Measurements from ENCODE around the gene ADK. TPM values are rescaled to one million over a fixed set of nuclear protein-coding genes. Genes with fewer than 3 reads are reported as not detected.
"Not testable (repeated sequence)": the region's sequence is repeated elsewhere in the genome, so short reads cannot be mapped to it uniquely, and the experiment has no call there.

Gene ADK
- total RNA-seq, 1 donor from 2014 or later, result 28.5 TPM

DNA sequence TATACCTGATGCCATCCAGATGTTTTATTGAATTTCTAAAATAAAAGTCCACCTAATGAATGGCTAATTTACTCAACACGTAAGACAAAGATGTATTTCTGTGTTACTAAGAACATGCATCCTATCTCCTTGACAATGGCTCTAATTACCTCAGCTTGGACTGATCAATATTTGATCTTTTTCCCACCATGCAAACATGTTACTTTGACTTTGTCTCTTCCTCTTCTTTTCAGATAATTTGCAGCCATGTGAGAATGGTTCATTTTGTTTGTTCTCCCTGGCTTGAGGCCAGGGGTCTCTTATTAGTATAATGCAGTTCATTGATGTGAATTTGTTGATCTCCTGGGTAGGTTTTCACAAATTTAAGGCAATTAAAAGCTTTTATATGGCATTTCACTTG lies 302.1 kb downstream of the ADK start:
- Mint-ChIP-seq H3K36me3 (peaks cover 11% of the 10 kb centered on the region), H3K27ac (no peak overlapping the region), H3K27me3 (no peaks in the 10 kb centered on the region), H3K4me1 (ENCODE audit: unreplicated experiment) (peaks cover 8% of the 10 kb centered on the region), H3K4me3 (no peak overlapping the region), H3K9me3 (no peaks in the 10 kb centered on the region)
- DNase-seq (ENCODE audit: extremely low spot score, unreplicated experiment), result no peak
- TF ChIP-seq CTCF (conservative IDR thresholded peaks at IDR 0.05), result no peak

GRCh38 chr10:74457478-74457877 lies 306.5 kb downstream of the ADK start:
- not testable (repeated sequence) for H3K4me3 Mint-ChIP-seq; H3K27ac Mint-ChIP-seq; H3K27me3 Mint-ChIP-seq; H3K4me1 Mint-ChIP-seq (ENCODE audit: unreplicated experiment); H3K9me3 Mint-ChIP-seq; DNase-seq (ENCODE audit: extremely low spot score, unreplicated experiment)
- H3K36me3 Mint-ChIP-seq, result peaks cover 11% of the 10 kb centered on the region

DNA sequence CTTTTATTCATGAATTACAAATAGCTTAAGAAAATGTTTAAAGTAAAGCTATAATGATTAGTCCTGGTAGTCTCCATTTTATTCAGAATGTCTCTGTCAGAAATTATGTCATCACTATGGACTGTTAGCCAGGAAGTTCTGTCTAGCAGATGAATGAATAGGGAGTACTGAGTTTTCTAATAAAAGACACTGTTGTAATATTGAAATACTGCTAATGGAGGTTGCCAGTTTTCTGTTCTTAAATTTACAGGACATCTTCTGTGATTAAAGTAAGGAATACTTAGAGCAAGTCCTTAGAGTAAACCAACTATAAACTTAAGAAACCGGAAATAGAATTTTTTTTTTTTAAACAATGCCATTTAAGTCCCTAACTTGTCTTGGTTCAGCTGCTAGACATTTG lies 309.8 kb downstream of the ADK start:
- no peak overlapping the region for H3K27ac Mint-ChIP-seq
- H3K4me3 Mint-ChIP-seq, result no peak overlapping the region
- H3K4me1 Mint-ChIP-seq (ENCODE audit: unreplicated experiment), result peaks cover 4% of the 10 kb centered on the region
- no peak for DNase-seq (ENCODE audit: extremely low spot score, unreplicated experiment)
- H3K9me3 Mint-ChIP-seq, result no peaks in the 10 kb centered on the region
- H3K36me3 Mint-ChIP-seq, result peaks cover 10% of the 10 kb centered on the region
- no peak for TF ChIP-seq CTCF (conservative IDR thresholded peaks at IDR 0.05)
- H3K27me3 Mint-ChIP-seq, result no peaks in the 10 kb centered on the region

GRCh38 chr10:74474022-74474713 lies 323.1 kb downstream of the ADK start:
- no peak for TF ChIP-seq CTCF (conservative IDR thresholded peaks at IDR 0.05)
- Mint-ChIP-seq H3K9me3 (peaks cover 5% of the 10 kb centered on the region), H3K27ac (no peak overlapping the region), H3K4me1 (ENCODE audit: unreplicated experiment) (no peaks in the 10 kb centered on the region), H3K36me3 (peaks cover 4% of the 10 kb centered on the region), H3K27me3 (no peaks in the 10 kb centered on the region), H3K4me3 (no peak overlapping the region)
- DNase-seq (ENCODE audit: extremely low spot score, unreplicated experiment), result no peak

DNA sequence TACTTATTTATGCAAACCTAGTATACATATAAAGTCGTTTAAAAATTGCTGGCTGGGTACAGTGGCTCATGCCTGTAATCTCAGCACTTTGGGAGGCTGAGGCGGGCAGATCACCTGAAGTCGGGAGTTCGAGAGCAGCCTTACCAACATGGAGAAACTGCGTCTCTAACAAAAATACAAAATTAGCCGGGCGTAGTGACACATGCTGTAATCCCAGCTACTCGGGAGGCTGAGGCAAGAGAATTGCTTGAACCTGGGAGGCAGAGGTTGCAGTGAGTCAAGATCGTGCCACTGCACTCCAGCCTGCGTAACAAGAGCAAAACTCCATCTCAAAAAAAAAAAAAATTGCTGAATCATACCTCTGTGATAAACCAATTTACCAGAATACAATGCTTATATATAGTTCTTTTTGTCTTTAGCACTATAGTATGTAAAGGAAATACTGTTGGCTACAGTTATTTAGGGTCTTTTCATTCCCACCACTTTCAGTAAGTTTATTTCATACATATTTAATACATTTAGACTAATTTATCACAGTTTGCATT lies 325.2 kb downstream of the ADK start:
- not testable (repeated sequence) for H3K4me1 Mint-ChIP-seq (ENCODE audit: unreplicated experiment); H3K27me3 Mint-ChIP-seq; H3K36me3 Mint-ChIP-seq; H3K9me3 Mint-ChIP-seq; H3K27ac Mint-ChIP-seq; DNase-seq (ENCODE audit: extremely low spot score, unreplicated experiment); H3K4me3 Mint-ChIP-seq

DNA sequence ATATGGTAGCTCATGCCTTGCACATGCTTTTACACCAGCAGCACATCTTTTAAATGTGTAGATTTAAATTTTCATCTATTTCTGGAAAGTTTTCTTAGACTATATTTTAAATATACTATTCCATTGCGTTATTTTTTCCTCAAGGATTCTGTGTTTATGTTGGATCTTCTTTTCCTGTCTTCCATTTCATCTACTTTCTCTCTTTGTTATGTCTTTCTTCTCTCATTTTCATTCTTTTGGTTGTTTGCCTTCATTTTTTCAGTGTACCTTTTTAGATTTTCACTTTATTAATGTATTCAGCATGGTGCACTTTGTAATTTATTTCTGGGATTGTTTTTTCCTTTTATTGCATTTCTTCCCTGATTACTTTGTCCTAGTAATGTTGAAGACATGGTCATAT lies 329.8 kb downstream of the ADK start:
- H3K9me3 Mint-ChIP-seq, result peaks cover 10% of the 10 kb centered on the region
- H3K4me1 Mint-ChIP-seq (ENCODE audit: unreplicated experiment), result no peaks in the 10 kb centered on the region
- H3K27me3 Mint-ChIP-seq, result no peaks in the 10 kb centered on the region
- no peak overlapping the region for H3K4me3 Mint-ChIP-seq
- H3K27ac Mint-ChIP-seq, result no peak overlapping the region
- H3K36me3 Mint-ChIP-seq, result peaks cover 20% of the 10 kb centered on the region
- TF ChIP-seq CTCF (conservative IDR thresholded peaks at IDR 0.05), result no peak
- no peak for DNase-seq (ENCODE audit: extremely low spot score, unreplicated experiment)
